Renal cortex interstitium (tissue), 11 donors: ENCODE data around the gene IGFBP6. TPM values are rescaled to one million over a fixed set of nuclear protein-coding genes. Genes with fewer than 3 reads are reported as not detected.

Experiments
- DNase-seq, 11 donors: peaks; one replicate each; pipeline ENCODE4 v3.0.0-alpha.2; 2013; ENCODE audit warnings: low read depth in 9 of 11, low spot score in 4 of 11; ENCODE audit errors: extremely low read depth in 1 of 11
- polyA plus RNA-seq, 3 donors: library from polyadenylated mRNA; unstranded; fragments of 120-200 nt; gene quantifications; one replicate each; pipeline ENCODE4 v1.2.1, GENCODE V29; 2013; ENCODE audit not compliant: insufficient read length in 3 of 3

IGFBP6 gene
- polyA plus RNA-seq, 3 donors = 12.8 to 24.2 (median 14.2) TPM

- DNase-seq = peak in 3 of 11 donors; percentile 62 to 73 (median 64)
These were observed 31.2 kb upstream of the IGFBP6 start for GRCh38 chr12:53065975-53066931.

GRCh38 chr12:53067074-53067992 is 30.1 kb upstream of the IGFBP6 start:
- DNase-seq = no peak

GRCh38 chr12:53067993-53068770 is 29.3 kb upstream of the IGFBP6 start:
- no peak for DNase-seq

- DNase-seq = no peak
These were observed 28.5 kb upstream of the IGFBP6 start for GRCh38 chr12:53068811-53069585.

- DNase-seq = no peak
These were observed 27.7 kb upstream of the IGFBP6 start for GRCh38 chr12:53069621-53070410.

GRCh38 chr12:53070877-53071492 is 26.5 kb upstream of the IGFBP6 start:
- no peak for DNase-seq

- DNase-seq = no peak
These were observed 25.6 kb upstream of the IGFBP6 start for GRCh38 chr12:53071591-53072551.

- no peak for DNase-seq
These were observed 23.6 kb upstream of the IGFBP6 start for GRCh38 chr12:53073881-53074280.

- DNase-seq = no peak
These were observed 23.0 kb upstream of the IGFBP6 start for GRCh38 chr12:53074283-53074998.

GRCh38 chr12:53074999-53075370 is 22.5 kb upstream of the IGFBP6 start:
- no peak for DNase-seq

GRCh38 chr12:53076461-53076860 is 21.0 kb upstream of the IGFBP6 start:
- no peak for DNase-seq

GRCh38 chr12:53077030-53077429 is 20.4 kb upstream of the IGFBP6 start:
- DNase-seq = no peak

- no peak for DNase-seq
These were observed 18.8 kb upstream of the IGFBP6 start for GRCh38 chr12:53078425-53079225.

- peak; percentile 86 to 97 (median 94) for DNase-seq
These were observed 18.0 kb upstream of the IGFBP6 start, which contains the start of gene SPRYD3 for GRCh38 chr12:53079226-53080117. TSS of gene SPRYD3 (minus strand) at chr12:53079390. CDS start at chr12:53079333, 57 bp downstream.
